Endodermal cell (in vitro differentiated cells): ENCODE data around the gene RNF11. TPM values are rescaled to one million over a fixed set of nuclear protein-coding genes. Genes with fewer than 3 reads are reported as not detected.

Experiments used
- DNase-seq: peaks from one replicate; pipeline ENCODE4 v3.0.0-alpha.2; 2017
- H3K27ac ChIP-seq: 2 replicates; pipeline ENCODE4 v1.5.1; 2013; ENCODE audit warnings: mild to moderate bottlenecking, low read depth, low read length, moderate library complexity
- H3K27me3 ChIP-seq: 2 replicates; pipeline ENCODE4 v1.6.1; 2013; ENCODE audit warnings: mild to moderate bottlenecking, low read length, moderate library complexity; ENCODE audit not compliant: insufficient read depth, control insufficient read depth, poor library complexity, severe bottlenecking
- H3K36me3 ChIP-seq: 2 replicates; pipeline ENCODE4 v1.7.0; 2013; ENCODE audit warnings: mild to moderate bottlenecking, low read length, moderate library complexity; ENCODE audit not compliant: control insufficient read depth, insufficient read depth
- H3K4me1 ChIP-seq: one replicate; pipeline ENCODE4 v1.7.0; 2013; ENCODE audit warnings: low read length; ENCODE audit not compliant: control insufficient read depth, insufficient read depth
- H3K4me3 ChIP-seq: 2 replicates; pipeline ENCODE4 v1.5.1; 2013; ENCODE audit warnings: mild to moderate bottlenecking, low read length, moderate library complexity
- H3K9ac ChIP-seq: 2 replicates; pipeline ENCODE4 v1.6.1; 2013; ENCODE audit warnings: mild to moderate bottlenecking, low read length, moderate library complexity; ENCODE audit not compliant: poor library complexity, severe bottlenecking; ENCODE audit errors: extremely low read depth
- H3K9me3 ChIP-seq: 2 replicates; pipeline ENCODE4 v1.6.1; 2013; ENCODE audit warnings: mild to moderate bottlenecking, low read length, moderate library complexity; ENCODE audit not compliant: control insufficient read depth
- H3K27ac Mint-ChIP-seq: 2 replicates; pipeline ENCODE4 v1.8.0; 2020; ENCODE audit warnings: mixed read lengths
- H3K27me3 Mint-ChIP-seq: 2 replicates; pipeline ENCODE4 v1.8.0; 2021; ENCODE audit warnings: mild to moderate bottlenecking, mixed read lengths; ENCODE audit not compliant: insufficient read depth
- H3K36me3 Mint-ChIP-seq: 2 replicates; pipeline ENCODE4 v1.8.0; 2020; ENCODE audit warnings: low read depth, mixed read lengths
- H3K4me1 Mint-ChIP-seq: 2 replicates; pipeline ENCODE4 v1.8.0; 2020; ENCODE audit warnings: mixed read lengths
- H3K4me3 Mint-ChIP-seq: 2 replicates; pipeline ENCODE4 v1.8.0; 2020; ENCODE audit warnings: mild to moderate bottlenecking, moderate library complexity, mixed read lengths
- H3K9me3 Mint-ChIP-seq: 2 replicates; pipeline ENCODE4 v1.8.0; 2020; ENCODE audit warnings: mild to moderate bottlenecking, mixed read lengths
- CTCF ChIP-seq: fragments of 200-600 bp; sonication (generic); conservative IDR thresholded peaks from 2 replicates; pipeline ENCODE4 v1.5.0; 2021; ENCODE audit warnings: antibody characterized with exemption, mild to moderate bottlenecking
- WGBS, 2 experiments: methylation state at CpG; one replicate each; pipeline versions ENCODE4 v1.1.5 to v1.1.7; 2013; ENCODE audit warnings: missing lambda C conversion rate in 2 of 2, mixed read lengths in 1 of 2; ENCODE audit not compliant: insufficient coverage in 1 of 2, insufficient read length in 1 of 2; 5-methylcytosine and 5-hydroxymethylcytosine counted together
- total RNA-seq, 2 donors: library from RNA; stranded (reverse); fragmentation: NEBNext Ultra II Directional in 1 of 2; extraction: Animal tissue kit (Norgen Biotek cat#: 25700) in 1 of 2; gene quantifications; 2 replicates in 1 of 2; 3 replicates in 1 of 2; pipeline ENCODE4 v1.2.1, GENCODE V29; 2021

The RNF11 gene
- total RNA-seq, 2 donors from 2014 or later = 84.1 to 103 TPM

GRCh38 chr1:51240084-51240483 lies 4.0 kb downstream of the RNF11 start:
- H3K27ac ChIP-seq = no peak overlapping the region
- TF ChIP-seq CTCF = no peak
- 94 to 100% methylated on average over 2 of the region's 2 CpGs for WGBS, 2 experiments
- no peaks in the 10 kb centered on the region for H3K27me3 ChIP-seq
- H3K27me3 Mint-ChIP-seq = no peaks in the 10 kb centered on the region
- H3K4me1 Mint-ChIP-seq = peaks cover 20% of the 10 kb centered on the region
- peak; percentile 36 for DNase-seq
- H3K4me1 ChIP-seq = no peaks in the 10 kb centered on the region
- no peaks in the 10 kb centered on the region for H3K9me3 ChIP-seq
- H3K4me3 Mint-ChIP-seq = no peak overlapping the region
- peak overlapping the region; percentile 15 for H3K4me3 ChIP-seq
- no peak overlapping the region for H3K9ac ChIP-seq
- peaks cover 5% of the 10 kb centered on the region for H3K36me3 ChIP-seq
- peaks cover 17% of the 10 kb centered on the region for H3K36me3 Mint-ChIP-seq
- H3K27ac Mint-ChIP-seq = peak overlapping the region; percentile 72
- no peaks in the 10 kb centered on the region for H3K9me3 Mint-ChIP-seq

- Histone ChIP-seq H3K36me3 (peaks cover 6% of the 10 kb centered on the region), H3K9me3 (no peaks in the 10 kb centered on the region), H3K9ac (no peak overlapping the region), H3K27ac (no peak overlapping the region), H3K4me1 (no peaks in the 10 kb centered on the region), H3K27me3 (no peaks in the 10 kb centered on the region), H3K4me3 (no peak overlapping the region)
- Mint-ChIP-seq H3K9me3 (no peaks in the 10 kb centered on the region), H3K4me1 (peaks cover 14% of the 10 kb centered on the region), H3K4me3 (no peak overlapping the region), H3K27ac (no peak overlapping the region), H3K36me3 (peaks cover 22% of the 10 kb centered on the region), H3K27me3 (no peaks in the 10 kb centered on the region)
- TF ChIP-seq CTCF = no peak
- 94% methylated on average over 1 of the region's 1 CpG; no CpG with 5 or more reads in 1 of the 2 experiments for WGBS, 2 experiments
- DNase-seq = peak; percentile 20
Measured at GRCh38 chr1:51241119-51241518, 5.0 kb downstream of the RNF11 start.

GRCh38 chr1:51242546-51242945 lies 6.5 kb downstream of the RNF11 start:
- WGBS, 2 experiments = 96% methylated on average over 4 of the region's 4 CpGs; no CpG with 5 or more reads in 1 of the 2 experiments
- no peak for TF ChIP-seq CTCF
- no peaks in the 10 kb centered on the region for H3K27me3 Mint-ChIP-seq
- no peaks in the 10 kb centered on the region for H3K9me3 ChIP-seq
- H3K27ac Mint-ChIP-seq = no peak overlapping the region
- H3K27ac ChIP-seq = no peak overlapping the region
- H3K36me3 Mint-ChIP-seq = peaks cover 25% of the 10 kb centered on the region
- H3K9me3 Mint-ChIP-seq = no peaks in the 10 kb centered on the region
- H3K36me3 ChIP-seq = peaks cover 11% of the 10 kb centered on the region
- no peak overlapping the region for H3K4me3 ChIP-seq
- H3K27me3 ChIP-seq = no peaks in the 10 kb centered on the region
- DNase-seq = peak; percentile 30
- H3K4me1 Mint-ChIP-seq = peaks cover 18% of the 10 kb centered on the region
- H3K4me1 ChIP-seq = no peaks in the 10 kb centered on the region
- no peak overlapping the region for H3K9ac ChIP-seq
- H3K4me3 Mint-ChIP-seq = no peak overlapping the region
